Cerebellar cortex (tissue), 1 donor: Measurements from ENCODE around the gene INS.
A peak's percentile ranks its signal among the peaks of the same experiment; 100 is the strongest.

Experiments
- DNase-seq: peaks from one replicate; pipeline ENCODE4 v3.0.0-alpha.2; 2015; ENCODE audit warnings: low spot score

Gene INS

GRCh38 chr11:2144544-2145248 is 16.3 kb downstream of the INS start:
- no peak for DNase-seq

GRCh38 chr11:2143799-2144543 is 17.0 kb downstream of the INS start:
- DNase-seq, result no peak

GRCh38 chr11:2143477-2143798 is 17.6 kb downstream of the INS start:
- no peak for DNase-seq

- no peak for DNase-seq
These were observed 18.2 kb downstream of the INS start for GRCh38 chr11:2142762-2143202.

GRCh38 chr11:2142300-2142759 is 18.7 kb downstream of the INS start:
- no peak for DNase-seq

GRCh38 chr11:2140411-2141400 is 20.3 kb downstream of the INS start:
- DNase-seq, result no peak

GRCh38 chr11:2139621-2140337 is 21.2 kb downstream of the INS start:
- DNase-seq, result no peak

GRCh38 chr11:2139123-2139521 is 21.9 kb downstream of the INS start, which contains the start of gene IGF2:
IGF2 (minus strand) TSS chr11:2139389; CDS start chr11:2135523, 3,866 bp downstream.
- no peak for DNase-seq

GRCh38 chr11:2138431-2139122 is 22.4 kb downstream of the INS start:
- DNase-seq, result no peak

GRCh38 chr11:2138068-2138430 is 23.0 kb downstream of the INS start:
- no peak for DNase-seq

- peak; percentile 28 for DNase-seq
These were observed 23.6 kb downstream of the INS start for GRCh38 chr11:2137202-2138067.

GRCh38 chr11:2136952-2137201 is 24.1 kb downstream of the INS start:
- DNase-seq, result no peak

GRCh38 chr11:2136209-2136951 is 24.6 kb downstream of the INS start:
- DNase-seq, result no peak

GRCh38 chr11:2135648-2136201 is 25.3 kb downstream of the INS start:
- DNase-seq, result no peak

- DNase-seq, result no peak
These were observed 25.9 kb downstream of the INS start for GRCh38 chr11:2135018-2135569.

- no peak for DNase-seq
These were observed 26.7 kb downstream of the INS start for GRCh38 chr11:2134022-2135010.

- no peak for DNase-seq
These were observed 27.6 kb downstream of the INS start for GRCh38 chr11:2133241-2134021.
